ENCODE results near the gene PDE1A.

PDE1A gene

DNA sequence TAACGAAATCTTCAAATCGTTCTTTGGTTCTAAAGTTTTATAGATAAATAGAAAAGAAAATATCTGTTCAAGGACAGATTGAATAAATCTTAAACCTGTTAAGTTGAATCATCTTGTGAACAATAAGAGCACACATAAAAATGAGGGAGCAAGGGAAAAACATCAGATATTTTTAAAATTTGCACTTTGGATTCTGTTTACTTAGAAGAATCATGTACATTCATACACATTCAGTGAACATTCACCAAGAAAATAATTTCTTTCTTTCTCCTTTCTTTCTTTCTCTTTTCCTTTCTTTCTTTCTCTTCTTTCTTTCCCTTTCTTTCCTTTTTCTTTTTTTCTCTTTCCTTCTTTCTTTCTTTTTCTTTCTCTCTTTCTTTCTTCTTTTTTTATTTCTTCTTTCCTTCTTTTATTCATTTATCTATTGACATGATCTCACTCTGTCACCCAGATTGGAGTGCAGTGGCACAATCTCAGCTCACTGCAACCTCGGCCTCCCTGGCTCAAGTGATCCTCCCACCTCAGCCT lies 164.9 kb downstream of the PDE1A start:
- DNase-seq, result no peak

DNA sequence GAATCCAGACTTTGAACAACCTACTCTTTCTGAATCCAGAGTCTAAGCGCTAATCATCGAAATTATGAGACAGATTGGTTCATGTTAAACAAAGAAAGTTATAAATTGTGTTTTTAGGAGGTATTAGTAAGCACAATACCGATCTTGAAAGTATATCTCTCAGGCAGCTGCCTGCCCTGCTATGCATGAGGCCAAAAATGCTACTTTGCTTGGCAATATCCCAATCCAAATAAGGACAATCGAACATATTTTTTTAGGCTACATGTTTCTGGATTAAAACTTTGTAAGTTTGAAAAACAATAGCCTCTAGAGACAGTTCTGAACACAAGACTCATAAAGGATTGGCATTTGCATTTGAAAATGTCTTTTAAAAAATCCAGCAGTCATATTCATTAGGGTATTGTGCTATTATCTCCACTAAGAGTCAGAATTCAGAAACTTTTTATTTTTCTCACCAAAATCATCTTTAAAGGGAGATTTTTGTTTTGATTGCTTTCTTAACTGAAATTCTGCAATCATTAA lies 167.1 kb downstream of the PDE1A start:
- no peak for DNase-seq

GRCh38 chr2:182252534-182252933 lies 174.3 kb downstream of the PDE1A start:
- no peak for DNase-seq

DNA sequence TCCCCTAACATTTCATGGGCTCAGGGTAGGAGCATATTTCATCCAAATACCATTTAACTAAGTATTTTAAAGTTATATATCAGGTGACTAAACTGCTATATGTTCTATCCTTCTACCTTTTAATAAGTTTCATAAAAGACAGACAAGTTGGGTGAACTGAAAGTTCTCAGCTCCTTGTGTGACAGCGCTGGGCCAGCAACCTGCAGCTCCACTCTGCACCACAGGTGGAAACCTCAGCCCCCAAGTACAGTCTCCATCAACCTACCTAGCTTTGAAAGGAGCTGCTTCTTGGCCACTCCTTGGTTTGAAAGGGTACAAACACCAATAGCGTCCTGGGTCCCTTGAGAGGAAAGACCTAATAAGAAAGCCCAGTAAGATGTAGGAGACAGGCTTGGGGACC lies 177.9 kb downstream of the PDE1A start:
- no peak for DNase-seq

DNA sequence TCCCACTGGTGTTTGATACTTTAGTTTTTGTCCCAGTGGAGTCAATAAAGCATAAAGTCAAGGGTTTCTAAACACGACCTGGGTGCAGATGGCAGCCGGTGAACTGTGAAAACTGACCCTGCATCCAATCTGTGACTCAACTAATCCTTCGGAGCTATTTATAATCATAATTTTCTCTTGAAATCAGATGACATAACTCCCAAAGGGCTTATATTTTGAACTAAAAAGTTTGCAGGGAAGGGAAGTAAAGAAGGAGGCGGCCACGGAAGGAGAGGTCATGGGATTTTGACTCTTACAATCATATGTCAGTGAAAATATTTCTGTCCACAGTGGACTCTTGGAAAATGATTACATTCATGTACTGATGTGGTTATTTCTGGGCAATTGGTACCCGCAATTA lies 178.5 kb downstream of the PDE1A start:
- DNase-seq, result no peak

DNA sequence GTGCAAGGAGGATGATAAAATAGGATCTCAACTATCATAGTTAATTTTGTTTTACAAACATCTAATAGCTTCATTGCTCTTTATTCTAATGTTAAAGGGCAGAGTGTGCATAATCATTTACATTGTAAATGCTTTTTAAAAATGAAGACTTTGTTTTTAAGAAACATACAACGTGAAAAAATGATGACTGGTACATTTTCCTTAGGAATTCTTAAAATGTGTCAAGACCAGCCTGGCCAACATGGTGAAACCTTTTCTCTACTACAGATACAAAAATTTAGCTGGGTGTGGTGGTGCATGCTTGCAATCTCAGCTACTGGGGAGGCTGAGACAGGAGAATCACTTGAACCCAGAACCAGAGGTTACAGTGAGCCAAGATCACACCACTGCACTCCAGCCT lies 179.0 kb downstream of the PDE1A start:
- no peak for DNase-seq

GRCh38 chr2:182245963-182246362 lies 180.9 kb downstream of the PDE1A start:
- no peak for DNase-seq

GRCh38 chr2:182242609-182243008 lies 184.2 kb downstream of the PDE1A start:
- DNase-seq, result no peak

DNA sequence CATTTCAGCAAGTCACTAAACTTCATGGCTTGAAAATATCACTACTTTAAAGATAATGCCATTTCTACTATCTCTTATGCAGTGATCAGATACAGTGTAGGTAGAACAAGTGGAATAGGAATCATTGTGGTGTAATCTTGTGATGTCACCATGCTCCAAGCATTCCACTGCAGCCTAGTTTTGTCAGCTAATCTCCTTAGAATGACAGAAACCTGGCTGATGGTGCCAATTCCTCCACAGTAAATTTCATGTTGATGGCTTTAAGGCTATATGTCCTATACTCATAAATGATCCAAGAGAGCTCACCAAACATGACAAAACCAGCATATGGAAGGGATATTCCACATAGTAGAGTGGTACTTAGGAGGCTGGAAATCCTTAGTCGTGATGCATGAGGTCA lies 184.9 kb downstream of the PDE1A start:
- no peak for DNase-seq

DNA sequence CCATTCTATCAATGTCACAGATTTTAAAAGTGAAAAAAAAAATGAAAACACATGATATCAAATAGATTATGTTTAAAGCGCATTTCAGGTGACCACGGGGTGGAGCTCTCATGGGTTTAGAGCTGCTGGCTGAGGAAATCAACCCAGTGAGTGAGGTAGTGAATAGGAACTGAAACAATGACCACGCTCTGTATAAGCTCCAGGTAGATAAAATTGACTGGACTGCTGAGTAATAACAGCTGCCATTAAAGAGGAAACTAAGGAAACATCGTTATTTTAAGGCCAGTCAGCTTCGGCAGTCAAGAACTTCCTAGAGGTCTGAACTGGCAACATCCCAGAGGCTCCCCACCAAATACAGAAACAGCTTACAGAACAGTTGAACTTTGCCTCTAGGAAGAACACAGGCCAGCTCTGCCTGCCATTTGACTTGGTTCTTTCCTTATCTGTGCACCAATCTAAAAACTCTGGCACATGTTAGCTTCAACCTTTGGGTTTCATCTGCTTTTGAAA lies 185.9 kb downstream of the PDE1A start:
- peak; percentile 26 to 77 for DNase-seq

DNA sequence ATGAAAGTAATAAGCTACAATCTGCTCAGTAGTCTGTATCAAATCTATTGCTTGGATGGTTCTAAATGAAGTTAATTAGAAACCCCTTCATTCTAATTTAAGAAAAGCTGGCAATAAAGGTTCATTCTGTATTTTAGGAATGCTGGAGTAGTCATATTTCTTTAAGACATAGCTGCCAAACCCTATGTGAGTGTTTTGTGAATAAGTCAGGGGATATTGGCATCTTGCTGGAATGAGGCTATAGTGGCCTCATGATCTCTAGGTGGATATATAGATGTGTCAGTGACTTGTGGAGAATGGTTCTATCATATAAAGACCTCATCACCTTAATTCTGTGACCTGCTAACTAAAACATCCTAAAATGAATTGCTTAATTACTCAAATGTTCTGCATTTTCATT lies 196.3 kb downstream of the PDE1A start:
- DNase-seq, result no peak

GRCh38 chr2:182229297-182229696 lies 197.5 kb downstream of the PDE1A start:
- DNase-seq, result no peak

GRCh38 chr2:182228741-182229140 lies 198.1 kb downstream of the PDE1A start:
- no peak for DNase-seq

DNA sequence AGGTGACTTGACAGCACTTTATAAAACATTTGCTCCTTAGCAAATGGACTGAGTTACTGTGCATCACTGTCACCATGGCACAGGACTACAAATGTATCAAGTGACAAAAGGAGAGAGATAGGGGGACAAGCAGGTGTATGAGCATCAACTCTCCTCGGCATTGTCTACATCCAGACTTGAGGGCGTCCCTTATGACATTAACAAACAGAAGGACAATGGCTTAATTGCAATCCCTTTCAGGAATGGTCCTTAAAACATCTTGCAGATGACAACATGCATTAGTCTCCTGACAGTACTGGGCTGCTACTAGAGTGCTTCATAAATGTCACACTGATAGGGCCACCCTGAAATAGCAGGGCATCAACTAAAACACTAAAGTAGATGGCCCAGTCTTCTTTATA lies 198.8 kb downstream of the PDE1A start:
- peak; percentile 48 to 58 for DNase-seq

GRCh38 chr2:182226807-182227206 lies 200.0 kb downstream of the PDE1A start:
- DNase-seq, result no peak

GRCh38 chr2:182224669-182225068 lies 202.2 kb downstream of the PDE1A start:
- no peak for DNase-seq

- DNase-seq, result no peak
Measured at GRCh38 chr2:182220998-182221397, 205.8 kb downstream of the PDE1A start.

- no peak for DNase-seq
Measured at GRCh38 chr2:182220335-182220734, 206.5 kb downstream of the PDE1A start.

DNA sequence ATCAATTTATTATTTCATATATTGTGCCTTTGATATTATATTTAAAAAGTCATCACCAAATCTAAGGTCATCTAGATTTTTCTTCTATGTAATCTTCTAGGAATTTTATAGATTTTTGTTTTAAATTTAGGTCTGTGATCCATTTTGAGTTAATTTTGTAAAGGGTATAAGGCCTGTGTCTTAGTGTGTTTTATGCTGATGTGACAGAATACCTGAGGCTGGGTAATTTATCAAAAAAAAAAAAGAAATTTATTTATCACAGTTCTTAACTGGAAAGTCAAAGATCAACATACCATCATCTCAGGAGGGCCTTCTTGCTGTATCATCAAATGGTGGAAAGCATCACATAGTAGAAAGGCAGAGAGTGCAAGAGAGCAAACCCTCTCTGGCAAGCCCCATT lies 216.2 kb downstream of the PDE1A start:
- DNase-seq, result no peak

DNA sequence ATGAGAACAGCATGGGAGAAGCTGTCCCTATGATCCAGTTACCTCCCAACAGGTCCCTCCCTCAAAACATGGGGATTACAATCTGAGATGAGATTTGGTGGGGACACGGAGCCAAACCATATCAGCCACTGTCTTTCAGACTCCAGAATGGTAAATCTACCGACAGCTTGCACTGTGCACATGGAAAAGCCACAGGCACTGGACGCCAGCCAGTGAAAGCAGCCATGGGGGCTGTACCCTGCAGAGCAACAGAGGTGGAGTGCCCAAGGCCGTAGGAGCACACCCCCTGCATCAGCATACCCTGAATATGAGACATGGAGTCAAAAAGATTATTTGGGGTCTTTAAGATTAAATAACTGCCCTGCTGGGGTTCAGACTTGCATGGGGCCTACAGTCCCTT lies 218.4 kb downstream of the PDE1A start:
- no peak for DNase-seq

GRCh38 chr2:182207049-182207746 lies 219.6 kb downstream of the PDE1A start:
- no peak for DNase-seq

GRCh38 chr2:182197529-182197928 lies 229.3 kb downstream of the PDE1A start:
- no peak for DNase-seq

DNA sequence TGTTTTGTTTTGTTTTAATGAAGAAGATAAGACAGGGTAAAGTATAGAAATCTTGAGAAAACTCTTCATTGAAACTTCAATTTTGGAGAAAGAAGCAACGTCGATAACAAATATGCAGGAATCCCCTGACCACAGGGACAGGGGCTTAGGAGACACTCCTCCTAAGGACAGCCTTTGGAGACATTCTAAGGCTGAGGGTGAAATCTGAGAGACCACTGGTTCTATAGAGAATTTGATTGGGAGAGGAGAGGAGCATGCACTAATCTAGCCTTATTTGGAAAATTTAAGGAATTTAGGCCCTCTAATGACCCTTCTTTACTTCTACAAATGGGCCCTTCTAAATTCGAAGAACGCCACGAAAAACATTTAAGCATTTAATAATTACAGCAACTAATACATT lies 233.5 kb downstream of the PDE1A start:
- no peak for DNase-seq

- no peak for DNase-seq
Measured at GRCh38 chr2:182191061-182191460, 235.8 kb downstream of the PDE1A start.

DNA sequence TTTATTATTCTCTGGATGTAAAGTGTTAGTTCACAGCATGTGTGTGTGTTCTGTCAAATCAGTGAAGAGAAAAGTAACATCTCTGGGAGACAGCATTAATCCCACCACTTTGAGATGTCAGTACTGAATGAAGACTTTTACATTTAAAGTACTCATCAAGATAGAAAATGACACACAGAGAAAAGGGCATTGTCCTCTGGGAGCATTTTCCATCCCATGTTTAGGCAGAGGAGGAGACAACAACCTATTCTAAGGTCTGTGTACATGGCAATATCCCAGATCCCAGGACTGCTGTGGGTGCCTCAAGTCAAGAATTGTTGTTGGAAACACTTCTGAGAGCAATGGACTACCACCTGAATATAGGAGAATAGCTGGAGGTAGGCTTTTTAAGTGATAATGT lies 239.7 kb downstream of the PDE1A start:
- no peak for DNase-seq

Data from SHP77 (cell line).